Hematopoietic multipotent progenitor cell treated with erythropoietin and hydrocortisone succinate and interleukin-3 and kit ligand, for 17 days (in vitro differentiated cells): Measurements from ENCODE around the gene TRPM6.

Source experiments
- DNase-seq: peaks from one replicate; pipeline ENCODE4 v3.0.0-alpha.2; 2015; ENCODE audit warnings: low spot score

TRPM6 gene

GRCh38 chr9:74721696-74722660 lies 165.7 kb downstream of the TRPM6 start:
- no peak for DNase-seq

GRCh38 chr9:74719306-74719705 lies 168.4 kb downstream of the TRPM6 start:
- DNase-seq = no peak

- DNase-seq = no peak
These were observed 169.0 kb downstream of the TRPM6 start for GRCh38 chr9:74718709-74719108.

GRCh38 chr9:74711341-74711740 lies 176.4 kb downstream of the TRPM6 start:
- DNase-seq = no peak

GRCh38 chr9:74697535-74697934 lies 190.2 kb downstream of the TRPM6 start:
- no peak for DNase-seq

GRCh38 chr9:74696520-74696919 lies 191.2 kb downstream of the TRPM6 start:
- DNase-seq = no peak

- no peak for DNase-seq
These were observed 196.7 kb downstream of the TRPM6 start for GRCh38 chr9:74691058-74691457.

- DNase-seq = no peak
These were observed 204.4 kb downstream of the TRPM6 start for GRCh38 chr9:74683322-74683721.

GRCh38 chr9:74681906-74682305 lies 205.8 kb downstream of the TRPM6 start:
- no peak for DNase-seq

- no peak for DNase-seq
These were observed 213.6 kb downstream of the TRPM6 start for GRCh38 chr9:74674077-74674476.
